LNCaP clone FGC (cell line): ENCODE measurements around the gene GIPC1.

Experiments
- DNase-seq: peaks from one replicate; pipeline ENCODE4 v3.0.0-alpha.2; 2011; ENCODE audit warnings: low read depth
- H3K4me3 ChIP-seq: 2 replicates; pipeline ENCODE4 v1.5.1; 2011; ENCODE audit warnings: mild to moderate bottlenecking, low read depth, low read length, control low read depth
- TF ChIP-seq, protein P1 (sequence below): IDR thresholded peaks from 2 replicates; pipeline ENCODE4 v1.5.1; 2012; ENCODE audit warnings: mild to moderate bottlenecking; ENCODE audit not compliant: control insufficient read depth, insufficient read depth; ENCODE audit errors: extremely low read depth

GIPC1 gene

DNA sequence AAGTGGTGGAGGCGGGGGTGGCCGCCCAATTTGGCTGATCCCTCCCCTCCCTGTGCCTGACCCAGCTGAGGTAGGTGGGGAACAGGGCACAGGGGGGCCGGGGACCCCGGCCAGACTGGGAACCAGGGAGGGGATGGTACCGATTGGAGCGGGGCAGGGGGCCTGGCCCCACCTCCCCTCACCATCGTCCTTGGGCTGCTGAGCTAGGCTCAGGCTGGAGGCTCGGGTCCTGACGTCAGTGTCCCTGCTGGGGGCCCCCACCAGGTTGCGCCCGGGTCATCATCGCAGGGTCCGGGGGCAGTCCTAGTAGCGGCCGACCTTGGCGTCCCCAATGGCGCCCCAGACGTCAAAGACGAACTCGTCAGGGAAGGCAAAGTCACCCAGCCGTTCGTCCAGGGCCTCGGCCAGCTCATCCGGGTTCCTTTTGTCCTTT, 17.8 kb downstream of the GIPC1 start:
- DNase-seq = no peak
- TF ChIP-seq, protein P1, sequence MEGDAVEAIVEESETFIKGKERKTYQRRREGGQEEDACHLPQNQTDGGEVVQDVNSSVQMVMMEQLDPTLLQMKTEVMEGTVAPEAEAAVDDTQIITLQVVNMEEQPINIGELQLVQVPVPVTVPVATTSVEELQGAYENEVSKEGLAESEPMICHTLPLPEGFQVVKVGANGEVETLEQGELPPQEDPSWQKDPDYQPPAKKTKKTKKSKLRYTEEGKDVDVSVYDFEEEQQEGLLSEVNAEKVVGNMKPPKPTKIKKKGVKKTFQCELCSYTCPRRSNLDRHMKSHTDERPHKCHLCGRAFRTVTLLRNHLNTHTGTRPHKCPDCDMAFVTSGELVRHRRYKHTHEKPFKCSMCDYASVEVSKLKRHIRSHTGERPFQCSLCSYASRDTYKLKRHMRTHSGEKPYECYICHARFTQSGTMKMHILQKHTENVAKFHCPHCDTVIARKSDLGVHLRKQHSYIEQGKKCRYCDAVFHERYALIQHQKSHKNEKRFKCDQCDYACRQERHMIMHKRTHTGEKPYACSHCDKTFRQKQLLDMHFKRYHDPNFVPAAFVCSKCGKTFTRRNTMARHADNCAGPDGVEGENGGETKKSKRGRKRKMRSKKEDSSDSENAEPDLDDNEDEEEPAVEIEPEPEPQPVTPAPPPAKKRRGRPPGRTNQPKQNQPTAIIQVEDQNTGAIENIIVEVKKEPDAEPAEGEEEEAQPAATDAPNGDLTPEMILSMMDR = no peak
- no peak overlapping the region for H3K4me3 ChIP-seq

DNA sequence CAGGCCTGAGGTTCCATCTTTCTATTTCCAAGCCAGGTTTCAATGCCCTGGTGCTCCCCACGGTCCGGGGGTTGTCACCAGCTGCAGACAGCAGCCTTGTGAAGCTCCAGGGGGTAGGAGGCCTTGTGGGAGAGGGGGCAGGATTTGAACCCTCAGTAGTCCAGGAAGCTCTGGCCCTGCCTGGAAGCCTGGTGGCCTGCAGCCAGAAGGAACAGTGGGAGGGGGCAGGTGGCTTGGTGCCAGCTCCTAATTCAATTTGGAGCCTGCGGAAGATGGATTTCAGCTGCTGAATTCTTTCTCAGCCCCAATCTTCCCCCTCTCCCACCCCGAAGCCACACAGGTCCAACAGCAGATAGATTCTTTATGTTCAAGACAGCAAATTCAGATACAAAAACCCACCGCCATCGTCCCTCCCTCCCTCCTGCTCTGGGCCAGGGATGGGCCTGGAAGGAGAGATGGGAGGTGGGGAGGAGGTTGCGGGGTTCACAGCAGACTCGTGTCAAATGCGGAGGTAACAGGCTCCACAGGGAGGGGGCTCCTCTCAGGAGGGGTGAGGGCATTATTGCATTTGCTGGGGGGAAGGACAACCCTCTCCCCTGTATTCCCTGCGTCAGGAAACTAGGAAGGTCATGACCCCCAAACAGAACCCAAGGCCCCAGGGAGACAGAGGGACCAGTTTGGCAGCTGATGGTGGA, 18.4 kb downstream of the GIPC1 start:
- H3K4me3 ChIP-seq = no peak overlapping the region
- no peak for DNase-seq
- TF ChIP-seq, protein P1 = no peak

DNA sequence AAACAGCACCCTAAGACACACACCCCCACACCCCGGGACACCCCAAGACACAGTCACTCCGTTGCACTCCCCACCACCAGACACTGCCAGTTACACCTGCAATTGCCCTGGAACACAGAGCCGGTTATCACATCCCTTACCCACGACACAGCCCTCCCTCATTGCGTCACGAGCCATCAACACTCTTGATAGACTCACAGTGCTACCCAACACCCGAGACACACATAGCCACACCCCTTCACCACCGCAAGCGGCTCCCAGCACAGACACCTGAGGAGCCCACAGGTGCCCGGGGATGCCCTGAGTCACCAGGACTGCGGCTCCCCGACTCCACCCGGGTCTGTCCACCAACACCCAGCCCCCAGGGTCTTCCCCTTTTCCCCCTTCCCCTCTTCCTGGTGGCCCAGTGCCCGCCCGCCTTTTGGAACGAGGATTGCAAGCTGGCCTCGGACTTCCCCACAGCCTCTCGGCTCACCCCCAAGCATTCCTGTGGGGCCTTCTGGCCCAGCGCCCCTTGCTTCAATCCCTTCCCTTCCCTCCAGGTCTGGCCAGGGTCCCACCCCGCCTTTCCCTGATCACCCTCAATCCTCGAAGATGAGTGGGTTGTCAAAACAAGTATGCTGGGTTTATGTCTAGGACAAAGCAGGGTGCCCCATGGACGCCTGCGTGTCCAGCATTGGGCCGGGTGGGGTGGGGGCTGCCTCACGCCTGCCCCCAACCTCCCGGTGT, 19.1 kb downstream of the GIPC1 start:
- TF ChIP-seq, protein P1 = no peak
- DNase-seq = no peak
- no peak overlapping the region for H3K4me3 ChIP-seq

DNA sequence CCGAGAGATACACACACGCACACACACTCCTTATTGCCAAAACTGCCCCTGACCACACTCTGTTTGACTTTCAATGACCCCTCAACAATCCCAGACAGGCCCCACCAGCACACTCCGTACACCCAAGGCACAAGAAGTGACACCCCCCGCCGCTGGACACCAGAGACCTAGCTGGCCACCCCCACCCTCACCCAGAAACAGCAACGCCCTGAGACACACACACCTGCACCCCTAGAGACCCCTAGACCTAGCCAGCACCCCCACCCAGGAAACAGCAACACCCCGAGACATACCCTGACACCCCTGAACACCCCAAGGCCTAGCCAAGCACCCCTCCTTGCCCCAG, 19.6 kb downstream of the GIPC1 start:
- no peak for DNase-seq
- no peak overlapping the region for H3K4me3 ChIP-seq
- TF ChIP-seq, protein P1 = no peak

DNA sequence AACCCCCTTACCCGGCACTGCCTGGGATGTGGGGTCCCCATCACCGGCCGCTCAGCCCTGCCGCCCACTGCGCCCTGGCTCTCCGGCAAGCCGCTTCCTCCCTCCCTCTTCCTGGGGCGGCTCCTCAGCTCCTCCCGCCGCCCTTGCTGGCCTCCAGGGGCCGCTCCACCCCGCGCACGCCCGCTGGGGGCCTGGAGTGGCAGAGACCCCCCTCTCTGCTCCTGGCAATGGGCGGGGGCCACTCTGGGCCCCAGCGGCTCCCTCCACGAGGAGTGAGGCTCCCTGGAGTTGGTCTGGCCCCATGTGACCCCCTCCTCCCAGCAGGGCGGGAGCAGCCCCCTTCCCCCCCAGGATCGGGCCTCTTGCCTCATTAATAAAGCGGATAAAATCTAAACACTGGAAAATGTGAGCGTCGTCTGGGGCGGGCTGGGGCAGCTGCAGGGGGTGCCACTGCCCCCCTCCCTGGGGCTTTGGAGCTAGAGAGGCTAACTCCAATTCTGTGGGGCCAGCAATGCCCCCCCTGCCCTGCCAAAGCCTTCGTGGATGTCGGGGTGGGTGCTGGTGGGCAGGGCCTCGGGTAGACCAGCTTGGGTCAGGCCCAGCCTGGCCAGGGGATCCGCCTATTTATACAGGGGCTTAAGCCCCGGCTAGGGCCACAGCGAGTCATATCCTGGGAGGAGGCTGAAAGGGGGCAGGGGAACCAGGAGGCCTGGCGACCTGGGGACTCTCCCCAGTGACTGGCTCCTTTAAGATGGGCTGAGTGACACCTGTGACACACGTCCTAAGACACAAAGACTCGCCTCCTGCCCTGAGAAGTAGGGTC, 20.5 kb downstream of the GIPC1 start, which contains the start of gene PTGER1:
PTGER1 (minus strand) TSS at position 104 of the 823 bp plus-strand sequence. CDS start 1,034 bp downstream, outside the sequence.
- H3K4me3 ChIP-seq = no peak within 1 kb of the TSS
- TF ChIP-seq, protein P1 = no peak
- no peak for DNase-seq

DNA sequence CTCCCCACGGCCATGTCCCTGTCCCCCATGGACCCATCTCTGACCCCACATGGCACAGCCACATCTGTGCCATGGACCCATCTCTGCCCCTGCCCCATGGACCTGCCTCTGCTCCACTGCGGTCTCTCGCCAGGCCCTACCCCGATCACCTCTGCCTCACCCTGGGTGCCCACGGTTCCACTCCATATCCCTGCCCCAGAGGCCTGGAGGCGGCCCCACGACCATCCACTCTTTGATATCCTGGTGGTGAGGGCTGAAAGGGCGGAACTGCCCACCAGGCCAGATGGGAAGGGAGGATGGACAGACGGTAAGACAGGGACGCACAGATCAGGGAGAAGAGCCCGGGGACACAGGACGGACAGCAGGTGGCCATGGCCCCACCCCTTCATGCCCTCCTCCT, 21.1 kb downstream of the GIPC1 start:
- no peak for DNase-seq
- TF ChIP-seq, protein P1 = no peak
- no peak overlapping the region for H3K4me3 ChIP-seq
